ENCODE results near the gene SLC25A21.

The SLC25A21 gene

GRCh38 chr14:37198907-37199306 is 26.5 kb upstream of the SLC25A21 start:
- H3K27me3 ChIP-seq (replicated peaks; ENCODE audit: insufficient read depth, low read length) = no peaks in the 10 kb centered on the region
- no peaks in the 10 kb centered on the region for H4K20me1 ChIP-seq (ENCODE audit: insufficient read depth, low read length)
- no peaks in the 10 kb centered on the region for H3K36me3 ChIP-seq (replicated peaks; ENCODE audit: insufficient read depth, low read length)
- TF ChIP-seq EZH2 (optimal IDR thresholded peaks at IDR 0.05; ENCODE audit: low read depth, low read length) = no peak
- TF ChIP-seq CTCF (IDR thresholded peaks at IDR 0.05; ENCODE audit: low read length) = no peak
- TF ChIP-seq EZH2phosphoT487 (IDR thresholded peaks at IDR 0.05; ENCODE audit: low read length) = no peak
- H3K9me2 ChIP-seq (replicated peaks; ENCODE audit: insufficient read depth, low read length) = no peaks in the 10 kb centered on the region
- H3K4me1 ChIP-seq (ENCODE audit: low read length) = no peaks in the 10 kb centered on the region
- H3K9me3 ChIP-seq (replicated peaks; ENCODE audit: insufficient read depth, low read length) = no peaks in the 10 kb centered on the region
- H2AFZ ChIP-seq (ENCODE audit: low read length) = no peak overlapping the region
- no peak overlapping the region for H3K9ac ChIP-seq (ENCODE audit: low read length)
- no peaks in the 10 kb centered on the region for H3F3A ChIP-seq (ENCODE audit: insufficient read depth, low read length)
- H3K4me2 ChIP-seq (ENCODE audit: low read depth, low read length) = no peak overlapping the region
- DNase-seq = no peak
- H3K4me3 ChIP-seq (ENCODE audit: low read length) = no peak overlapping the region
- no peaks in the 10 kb centered on the region for H3K79me2 ChIP-seq (ENCODE audit: low read length)
- no peak overlapping the region for H3K27ac ChIP-seq (ENCODE audit: low read length)

GRCh38 chr14:37198273-37198598 is 25.8 kb upstream of the SLC25A21 start:
- no peaks in the 10 kb centered on the region for H3K9me3 ChIP-seq (replicated peaks; ENCODE audit: insufficient read depth, low read length)
- DNase-seq = no peak
- H3K9ac ChIP-seq (ENCODE audit: low read length) = no peak overlapping the region
- H3K4me1 ChIP-seq (ENCODE audit: low read length) = no peaks in the 10 kb centered on the region
- H3K4me2 ChIP-seq (ENCODE audit: low read depth, low read length) = no peak overlapping the region
- TF ChIP-seq EZH2 (optimal IDR thresholded peaks at IDR 0.05; ENCODE audit: low read depth, low read length) (no peak), CTCF (IDR thresholded peaks at IDR 0.05; ENCODE audit: low read length) (no peak), EZH2phosphoT487 (IDR thresholded peaks at IDR 0.05; ENCODE audit: low read length) (no peak)
- H3K27ac ChIP-seq (ENCODE audit: low read length) = no peak overlapping the region
- no peaks in the 10 kb centered on the region for H3K36me3 ChIP-seq (replicated peaks; ENCODE audit: insufficient read depth, low read length)
- no peaks in the 10 kb centered on the region for H4K20me1 ChIP-seq (ENCODE audit: insufficient read depth, low read length)
- no peak overlapping the region for H3K4me3 ChIP-seq (ENCODE audit: low read length)
- no peaks in the 10 kb centered on the region for H3K79me2 ChIP-seq (ENCODE audit: low read length)
- H3K9me2 ChIP-seq (replicated peaks; ENCODE audit: insufficient read depth, low read length) = no peaks in the 10 kb centered on the region
- H3K27me3 ChIP-seq (replicated peaks; ENCODE audit: insufficient read depth, low read length) = no peaks in the 10 kb centered on the region
- no peaks in the 10 kb centered on the region for H3F3A ChIP-seq (ENCODE audit: insufficient read depth, low read length)
- H2AFZ ChIP-seq (ENCODE audit: low read length) = no peak overlapping the region

GRCh38 chr14:37197421-37198272 is 25.2 kb upstream of the SLC25A21 start, which contains the start of gene MIPOL1:
Gene MIPOL1 (plus strand): TSS chr14:37197937. CDS start chr14:37247889, 49,952 bp downstream.
- Histone ChIP-seq H3K9me2 (replicated peaks; ENCODE audit: insufficient read depth, low read length) (no peaks in the 10 kb centered on the region), H3K9ac (ENCODE audit: low read length) (no peak within 1 kb of the TSS), H3K4me3 (ENCODE audit: low read length) (no peak within 1 kb of the TSS), H3K4me1 (ENCODE audit: low read length) (no peaks in the 10 kb centered on the region), H4K20me1 (ENCODE audit: insufficient read depth, low read length) (no peaks in the 10 kb centered on the region), H3K36me3 (replicated peaks; ENCODE audit: insufficient read depth, low read length) (no peaks in the 10 kb centered on the region), H3K79me2 (ENCODE audit: low read length) (no peaks in the 10 kb centered on the region), H3K4me2 (ENCODE audit: low read depth, low read length) (no peak within 1 kb of the TSS), H3K27ac (ENCODE audit: low read length) (no peak within 1 kb of the TSS), H2AFZ (ENCODE audit: low read length) (no peak within 1 kb of the TSS), H3F3A (ENCODE audit: insufficient read depth, low read length) (no peaks in the 10 kb centered on the region), H3K9me3 (replicated peaks; ENCODE audit: insufficient read depth, low read length) (no peaks in the 10 kb centered on the region), H3K27me3 (replicated peaks; ENCODE audit: insufficient read depth, low read length) (no peaks in the 10 kb centered on the region)
- DNase-seq = no peak
- TF ChIP-seq CTCF (IDR thresholded peaks at IDR 0.05; ENCODE audit: low read length) = no peak
- TF ChIP-seq EZH2 (optimal IDR thresholded peaks at IDR 0.05; ENCODE audit: low read depth, low read length) = no peak
- no peak for TF ChIP-seq EZH2phosphoT487 (IDR thresholded peaks at IDR 0.05; ENCODE audit: low read length)

Data from MM.1S (cell line).